GM12865 (cell line): ENCODE results near the gene NHSL1.

Experiments used
- DNase-seq: peaks from one replicate; pipeline ENCODE4 v3.0.0; 2010; ENCODE audit warnings: low read depth
- H3K4me3 ChIP-seq: 2 replicates; pipeline ENCODE4 v1.5.1; 2011; ENCODE audit warnings: mild to moderate bottlenecking, low read depth, low read length, control low read depth
- TF ChIP-seq, protein P1 (sequence below): IDR thresholded peaks from 2 replicates; pipeline ENCODE4 v1.5.1; 2011; ENCODE audit warnings: low read length, control low read depth, low read depth, inconsistent platforms; ENCODE audit not compliant: insufficient read depth; ENCODE audit errors: missing control alignments

The NHSL1 gene

DNA sequence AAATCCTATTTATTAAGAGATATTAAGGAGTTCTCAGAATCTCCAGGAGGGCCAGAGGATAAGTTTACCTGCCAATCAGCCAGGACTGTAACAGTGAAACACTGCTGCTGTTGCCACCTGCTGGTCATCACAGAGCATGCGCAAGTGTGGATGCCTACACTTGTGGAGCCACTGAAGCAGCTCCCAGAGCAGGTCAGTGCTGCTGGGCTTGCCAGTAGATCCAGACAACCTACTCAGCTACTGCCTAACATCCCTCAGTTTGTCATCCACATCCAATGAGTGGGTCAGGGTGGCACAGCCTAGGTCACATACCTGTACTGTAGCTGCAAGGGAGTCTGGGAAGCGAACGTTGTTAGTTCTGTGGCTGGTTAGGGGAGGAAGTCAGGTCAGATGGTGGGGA is 18.3 kb upstream of the NHSL1 start:
- H3K4me3 ChIP-seq, result no peak overlapping the region
- TF ChIP-seq, protein P1, sequence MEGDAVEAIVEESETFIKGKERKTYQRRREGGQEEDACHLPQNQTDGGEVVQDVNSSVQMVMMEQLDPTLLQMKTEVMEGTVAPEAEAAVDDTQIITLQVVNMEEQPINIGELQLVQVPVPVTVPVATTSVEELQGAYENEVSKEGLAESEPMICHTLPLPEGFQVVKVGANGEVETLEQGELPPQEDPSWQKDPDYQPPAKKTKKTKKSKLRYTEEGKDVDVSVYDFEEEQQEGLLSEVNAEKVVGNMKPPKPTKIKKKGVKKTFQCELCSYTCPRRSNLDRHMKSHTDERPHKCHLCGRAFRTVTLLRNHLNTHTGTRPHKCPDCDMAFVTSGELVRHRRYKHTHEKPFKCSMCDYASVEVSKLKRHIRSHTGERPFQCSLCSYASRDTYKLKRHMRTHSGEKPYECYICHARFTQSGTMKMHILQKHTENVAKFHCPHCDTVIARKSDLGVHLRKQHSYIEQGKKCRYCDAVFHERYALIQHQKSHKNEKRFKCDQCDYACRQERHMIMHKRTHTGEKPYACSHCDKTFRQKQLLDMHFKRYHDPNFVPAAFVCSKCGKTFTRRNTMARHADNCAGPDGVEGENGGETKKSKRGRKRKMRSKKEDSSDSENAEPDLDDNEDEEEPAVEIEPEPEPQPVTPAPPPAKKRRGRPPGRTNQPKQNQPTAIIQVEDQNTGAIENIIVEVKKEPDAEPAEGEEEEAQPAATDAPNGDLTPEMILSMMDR, result peak; percentile 78
- peak; percentile 74 for DNase-seq

DNA sequence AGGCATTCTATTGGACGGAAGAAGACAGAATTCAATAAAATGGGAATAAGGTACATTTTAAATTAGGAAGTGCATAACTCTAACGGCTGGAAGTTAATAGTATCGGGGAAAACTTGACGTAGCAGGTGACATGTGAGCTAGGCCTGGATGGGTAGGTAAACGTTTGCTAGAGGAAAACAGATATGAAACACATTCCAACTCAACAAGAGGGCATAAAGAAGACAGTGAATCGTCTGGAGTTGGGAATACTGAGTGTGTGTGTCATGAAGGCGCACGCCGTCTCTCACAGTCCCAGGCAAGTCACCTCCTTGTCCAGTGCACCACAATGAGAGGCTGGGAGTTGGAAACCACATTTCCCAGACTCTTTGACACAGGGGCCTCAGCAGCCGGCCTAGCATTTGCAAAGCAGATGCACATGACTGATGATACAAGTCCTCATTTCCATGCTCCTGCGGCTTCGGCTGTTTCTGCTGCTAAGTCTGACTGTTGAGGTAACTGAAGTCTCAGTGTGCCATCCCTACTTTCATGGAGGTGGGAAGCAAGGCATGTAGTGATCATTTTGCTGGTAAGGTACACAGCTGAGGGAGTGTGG is 16.5 kb upstream of the NHSL1 start:
- TF ChIP-seq, protein P1, result no peak

DNA sequence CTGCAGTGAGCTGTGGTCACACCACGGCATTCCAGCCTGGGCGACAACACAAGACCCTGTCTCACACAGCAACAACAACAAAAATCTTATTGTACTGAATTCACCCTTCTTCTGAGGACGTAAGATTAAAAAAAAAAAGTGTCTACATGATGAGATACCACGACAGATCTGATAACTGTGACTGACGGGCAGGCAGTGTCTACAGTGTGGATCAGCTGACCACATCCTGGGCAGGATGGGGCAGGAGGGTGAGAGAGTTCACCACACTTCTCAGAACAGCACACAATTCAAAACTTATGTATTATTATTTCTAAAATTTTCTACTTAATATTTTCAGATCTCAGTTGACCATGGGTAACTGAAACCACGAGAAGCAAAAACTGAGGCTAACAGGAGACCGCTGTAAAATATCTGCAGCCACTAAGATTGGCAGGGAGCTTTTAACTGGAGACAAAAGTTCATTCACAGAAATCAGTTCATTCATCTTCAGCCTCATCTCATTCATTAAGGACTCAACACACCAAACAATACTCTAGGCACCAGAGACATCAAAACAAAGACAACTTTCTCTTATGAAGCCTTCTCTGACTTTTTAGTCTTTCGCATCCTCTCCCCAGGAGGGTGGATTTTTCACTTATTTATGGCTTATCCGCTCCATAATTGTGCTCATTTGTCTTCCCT is 15.7 kb upstream of the NHSL1 start:
- TF ChIP-seq, protein P1, result no peak
- no peak overlapping the region for H3K4me3 ChIP-seq
- peak; percentile 38 for DNase-seq

More for the DNA sequence above, 16.5 kb upstream of the NHSL1 start:
- H3K4me3 ChIP-seq, result no peak overlapping the region
- DNase-seq, result no peak

DNA sequence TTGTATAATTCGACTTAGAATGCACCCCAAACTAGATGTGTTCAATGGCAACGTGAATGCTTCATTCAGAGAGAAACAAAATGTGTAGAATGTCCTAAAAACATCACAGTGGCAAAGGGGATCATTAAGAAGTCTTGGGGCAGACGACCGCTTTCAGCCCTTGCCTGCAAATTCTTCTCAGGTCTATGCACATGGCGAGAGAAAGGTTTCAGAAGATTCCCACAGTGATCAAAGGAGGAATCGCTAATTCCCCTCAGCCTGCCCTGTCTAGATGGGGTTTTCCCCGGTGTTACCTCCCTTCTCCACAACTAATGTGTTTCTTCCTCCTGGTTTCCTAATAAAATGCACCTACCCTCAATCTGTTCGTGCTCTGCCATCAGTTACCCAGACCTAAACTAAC is 13.3 kb upstream of the NHSL1 start:
- TF ChIP-seq, protein P1, result no peak
- no peak overlapping the region for H3K4me3 ChIP-seq
- no peak for DNase-seq

DNA sequence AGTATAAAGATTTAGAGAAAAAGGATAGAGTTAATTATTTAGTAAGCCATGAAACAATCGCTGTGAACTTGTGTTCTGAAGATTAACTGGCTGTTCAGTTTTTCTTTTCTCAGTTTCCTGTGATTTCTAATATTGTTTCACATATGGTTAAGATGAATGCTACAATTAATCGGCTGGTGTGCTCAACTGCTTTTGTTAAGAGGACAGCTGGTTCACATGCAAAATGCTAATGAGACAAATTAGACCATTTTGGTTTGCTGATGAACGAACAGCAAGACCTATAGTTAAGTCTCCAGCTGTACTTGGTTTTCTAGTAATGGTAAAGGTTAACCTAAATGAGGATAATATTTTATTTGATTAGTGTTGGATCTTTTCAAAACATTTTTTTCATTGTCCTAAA is 10.8 kb upstream of the NHSL1 start:
- TF ChIP-seq, protein P1, result no peak
- no peak overlapping the region for H3K4me3 ChIP-seq
- no peak for DNase-seq

DNA sequence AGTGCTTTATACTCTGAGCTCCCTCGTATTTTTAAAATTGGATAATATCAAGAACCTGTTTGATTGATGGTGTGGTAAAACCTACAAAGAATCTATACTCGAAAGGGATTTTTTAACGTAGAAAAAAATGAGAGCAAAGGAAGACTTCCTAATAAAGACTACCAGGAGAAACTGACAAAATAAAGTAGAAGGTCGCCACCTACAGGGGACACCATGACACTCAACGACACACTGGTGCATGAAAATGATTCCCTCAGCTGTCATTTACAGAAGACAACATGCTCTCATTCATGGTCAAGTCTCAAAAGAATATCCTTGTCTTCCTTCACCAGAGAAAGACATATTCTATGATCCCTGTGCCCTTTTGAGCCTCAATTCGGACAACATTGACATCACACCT is 10.1 kb upstream of the NHSL1 start:
- TF ChIP-seq, protein P1, result peak; percentile 45
- no peak overlapping the region for H3K4me3 ChIP-seq
- peak; percentile 59 for DNase-seq

DNA sequence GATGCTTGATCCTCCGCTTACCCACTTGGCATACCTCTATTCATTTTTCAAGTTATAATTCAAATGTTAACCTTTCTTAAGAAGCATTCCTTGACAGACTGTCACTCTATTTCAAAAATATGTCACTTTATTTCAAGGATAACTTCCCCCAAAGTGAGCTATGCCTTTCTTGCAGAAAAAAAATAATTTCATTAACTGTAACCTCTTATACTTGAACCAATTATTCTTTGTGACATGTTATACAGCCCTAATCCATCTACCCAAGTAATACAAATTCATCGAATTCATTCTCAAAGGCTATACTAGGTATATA is 9.3 kb upstream of the NHSL1 start:
- no peak overlapping the region for H3K4me3 ChIP-seq
- no peak for DNase-seq
- TF ChIP-seq, protein P1, result no peak
